ENCODE results near the gene CDR2.

The CDR2 gene

GRCh38 chr16:22323173-22323958 lies 51.1 kb downstream of the CDR2 start:
- no peak for DNase-seq

GRCh38 chr16:22322741-22323140 lies 51.7 kb downstream of the CDR2 start:
- no peak for DNase-seq

GRCh38 chr16:22322021-22322471 lies 52.4 kb downstream of the CDR2 start:
- no peak for DNase-seq

- DNase-seq = peak; percentile 55 to 77 (median 66)
Measured at GRCh38 chr16:22321340-22322001, 52.9 kb downstream of the CDR2 start.

- DNase-seq = no peak
Measured at GRCh38 chr16:22320572-22321339, 53.7 kb downstream of the CDR2 start.

- DNase-seq = peak in 4 of 5 donors; percentile 34 to 59 (median 44)
Measured at GRCh38 chr16:22318690-22319358, 55.6 kb downstream of the CDR2 start.

- no peak for DNase-seq
Measured at GRCh38 chr16:22317625-22318024, 56.8 kb downstream of the CDR2 start.

- DNase-seq = no peak
Measured at GRCh38 chr16:22317001-22317530, 57.4 kb downstream of the CDR2 start.

GRCh38 chr16:22316411-22316811 lies 58.0 kb downstream of the CDR2 start:
- no peak for DNase-seq

GRCh38 chr16:22315979-22316378 lies 58.4 kb downstream of the CDR2 start:
- DNase-seq = no peak

GRCh38 chr16:22314661-22315626 lies 59.5 kb downstream of the CDR2 start:
- no peak for DNase-seq

- no peak for DNase-seq
Measured at GRCh38 chr16:22313876-22314470, 60.4 kb downstream of the CDR2 start.

- no peak for DNase-seq
Measured at GRCh38 chr16:22312897-22313781, 61.3 kb downstream of the CDR2 start.

- DNase-seq = no peak
Measured at GRCh38 chr16:22311520-22311919, 62.9 kb downstream of the CDR2 start.

GRCh38 chr16:22308824-22309520 lies 65.4 kb downstream of the CDR2 start:
- DNase-seq = no peak

GRCh38 chr16:22307838-22308237 lies 66.6 kb downstream of the CDR2 start:
- no peak for DNase-seq

GRCh38 chr16:22306788-22307187 lies 67.6 kb downstream of the CDR2 start:
- no peak for DNase-seq

- DNase-seq = no peak
Measured at GRCh38 chr16:22304411-22304810, 70.0 kb downstream of the CDR2 start.

- no peak for DNase-seq
Measured at GRCh38 chr16:22302776-22303363, 71.5 kb downstream of the CDR2 start.

Measured in T-helper 1 cell (primary cell).